GM12878 (cell line): ENCODE results near the gene TCEA2.

Experiments used
- CTCF ChIP-seq, 3 experiments: IDR thresholded peaks in 2 of 3; conservative IDR thresholded peaks in 1 of 3; 2 replicates each; pipeline ENCODE4 v1.5.1; 2011; ENCODE audit warnings: low read depth in 3 of 3, low read length in 3 of 3, mild to moderate bottlenecking in 3 of 3, control low read depth in 2 of 3, moderate library complexity in 2 of 3, inconsistent platforms in 1 of 3, mixed read lengths in 1 of 3; ENCODE audit not compliant: control insufficient read depth in 2 of 3, insufficient read depth in 1 of 3; ENCODE audit errors: extremely low read depth in 1 of 3
- JUND ChIP-seq: IDR thresholded peaks from 2 replicates; pipeline ENCODE4 v1.6.1; 2012; ENCODE audit warnings: low read depth, mild to moderate bottlenecking, low read length, improper control_type of control experiment, moderate library complexity
- POLR2A ChIP-seq: IDR thresholded peaks from 2 replicates; pipeline ENCODE4 v1.6.1; 2011; ENCODE audit warnings: low read depth, mild to moderate bottlenecking, low read length
- RFX5 ChIP-seq: IDR thresholded peaks from 2 replicates; pipeline ENCODE4 v1.6.1; 2011; ENCODE audit warnings: low read depth, low read length, improper control_type of control experiment
- ZNF274 ChIP-seq: IDR thresholded peaks from one replicate; pipeline ENCODE4 v1.8.0; 2011; ENCODE audit not compliant: insufficient read length, insufficient read depth

- TF ChIP-seq JUND, result no peak
- no peak for TF ChIP-seq ZNF274
- TF ChIP-seq CTCF (IDR thresholded peaks at IDR 0.05 in 2 of 3, conservative IDR thresholded peaks at IDR 0.05 in 1 of 3; ENCODE audit: control insufficient read depth in 2 of 3, extremely low read depth in 1 of 3, insufficient read depth in 1 of 3, low read depth in 3 of 3, low read length in 3 of 3), result no peak
- peak; percentile 3; the same call in 1 of the 2 replicates for TF ChIP-seq POLR2A
- no peak for TF ChIP-seq RFX5
Measured at GRCh38 chr20:64024141-64024990, 38.6 kb upstream of the TCEA2 start.
